Measurements from ENCODE around the gene POU6F2.

POU6F2 gene

DNA sequence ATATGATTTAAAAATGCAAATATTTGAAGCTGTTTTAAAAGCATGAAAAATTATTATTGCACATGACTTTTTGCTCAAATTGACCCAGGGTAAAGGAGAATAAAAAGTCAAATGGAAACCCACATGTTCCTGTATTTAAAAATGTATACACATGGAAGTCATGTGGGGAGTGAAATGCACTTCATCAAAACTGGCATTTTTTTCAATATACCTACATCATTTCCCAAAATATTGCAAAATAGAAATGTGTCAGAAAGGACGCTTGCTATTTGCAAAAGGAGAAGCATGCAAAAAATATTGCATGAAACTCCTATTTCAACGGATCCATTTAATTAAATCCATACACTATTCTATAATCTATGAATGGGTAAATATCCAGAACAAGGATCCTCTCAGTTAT, 117.0 kb downstream of the POU6F2 start:
- Histone ChIP-seq H3K9me3 (ENCODE audit: control insufficient read depth, insufficient read depth, low read depth, low read length) (no peaks in the 10 kb centered on the region), H3K4me3 (ENCODE audit: low read depth, low read length) (no peak overlapping the region), H3K27ac (ENCODE audit: extremely low read depth, low read depth, low read length) (no peak overlapping the region), H3K4me1 (ENCODE audit: control insufficient read depth, insufficient read depth, low read length) (no peaks in the 10 kb centered on the region), H3K36me3 (ENCODE audit: control insufficient read depth in 2 of 2, insufficient read depth in 1 of 2, low read length in 2 of 2) (no peaks in the 10 kb centered on the region)
- ChIA-PET CTCF (interaction anchor here (0.7 kb wide), 1 partner anchor 36 kb away, joined by 3 read pairs; no protein-coding TSS in a partner anchor), POLR2A (interaction anchor here (1.3 kb wide), 1 partner anchor 9 kb away, joined by 5 read pairs; no protein-coding TSS in a partner anchor)
- no peak for TF ChIP-seq ZNF324 (tag by site-specific recombination; IDR thresholded peaks at IDR 0.05)
- TF ChIP-seq, protein P1, sequence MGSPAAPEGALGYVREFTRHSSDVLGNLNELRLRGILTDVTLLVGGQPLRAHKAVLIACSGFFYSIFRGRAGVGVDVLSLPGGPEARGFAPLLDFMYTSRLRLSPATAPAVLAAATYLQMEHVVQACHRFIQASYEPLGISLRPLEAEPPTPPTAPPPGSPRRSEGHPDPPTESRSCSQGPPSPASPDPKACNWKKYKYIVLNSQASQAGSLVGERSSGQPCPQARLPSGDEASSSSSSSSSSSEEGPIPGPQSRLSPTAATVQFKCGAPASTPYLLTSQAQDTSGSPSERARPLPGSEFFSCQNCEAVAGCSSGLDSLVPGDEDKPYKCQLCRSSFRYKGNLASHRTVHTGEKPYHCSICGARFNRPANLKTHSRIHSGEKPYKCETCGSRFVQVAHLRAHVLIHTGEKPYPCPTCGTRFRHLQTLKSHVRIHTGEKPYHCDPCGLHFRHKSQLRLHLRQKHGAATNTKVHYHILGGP (tag by site-specific recombination; IDR thresholded peaks at IDR 0.05) = no peak
- TF ChIP-seq RBAK (tag by site-specific recombination; IDR thresholded peaks at IDR 0.05) = no peak
- TF ChIP-seq ZBTB20 (tag by site-specific recombination; IDR thresholded peaks at IDR 0.05) = no peak
- TF ChIP-seq, protein P2, sequence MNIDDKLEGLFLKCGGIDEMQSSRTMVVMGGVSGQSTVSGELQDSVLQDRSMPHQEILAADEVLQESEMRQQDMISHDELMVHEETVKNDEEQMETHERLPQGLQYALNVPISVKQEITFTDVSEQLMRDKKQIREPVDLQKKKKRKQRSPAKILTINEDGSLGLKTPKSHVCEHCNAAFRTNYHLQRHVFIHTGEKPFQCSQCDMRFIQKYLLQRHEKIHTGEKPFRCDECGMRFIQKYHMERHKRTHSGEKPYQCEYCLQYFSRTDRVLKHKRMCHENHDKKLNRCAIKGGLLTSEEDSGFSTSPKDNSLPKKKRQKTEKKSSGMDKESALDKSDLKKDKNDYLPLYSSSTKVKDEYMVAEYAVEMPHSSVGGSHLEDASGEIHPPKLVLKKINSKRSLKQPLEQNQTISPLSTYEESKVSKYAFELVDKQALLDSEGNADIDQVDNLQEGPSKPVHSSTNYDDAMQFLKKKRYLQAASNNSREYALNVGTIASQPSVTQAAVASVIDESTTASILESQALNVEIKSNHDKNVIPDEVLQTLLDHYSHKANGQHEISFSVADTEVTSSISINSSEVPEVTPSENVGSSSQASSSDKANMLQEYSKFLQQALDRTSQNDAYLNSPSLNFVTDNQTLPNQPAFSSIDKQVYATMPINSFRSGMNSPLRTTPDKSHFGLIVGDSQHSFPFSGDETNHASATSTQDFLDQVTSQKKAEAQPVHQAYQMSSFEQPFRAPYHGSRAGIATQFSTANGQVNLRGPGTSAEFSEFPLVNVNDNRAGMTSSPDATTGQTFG (tag by site-specific recombination; IDR thresholded peaks at IDR 0.05; ENCODE audit: borderline replicate concordance) = no peak
- TF ChIP-seq ZNF366 (tag by site-specific recombination; conservative IDR thresholded peaks at IDR 0.05) = no peak
- TF ChIP-seq, protein P3, sequence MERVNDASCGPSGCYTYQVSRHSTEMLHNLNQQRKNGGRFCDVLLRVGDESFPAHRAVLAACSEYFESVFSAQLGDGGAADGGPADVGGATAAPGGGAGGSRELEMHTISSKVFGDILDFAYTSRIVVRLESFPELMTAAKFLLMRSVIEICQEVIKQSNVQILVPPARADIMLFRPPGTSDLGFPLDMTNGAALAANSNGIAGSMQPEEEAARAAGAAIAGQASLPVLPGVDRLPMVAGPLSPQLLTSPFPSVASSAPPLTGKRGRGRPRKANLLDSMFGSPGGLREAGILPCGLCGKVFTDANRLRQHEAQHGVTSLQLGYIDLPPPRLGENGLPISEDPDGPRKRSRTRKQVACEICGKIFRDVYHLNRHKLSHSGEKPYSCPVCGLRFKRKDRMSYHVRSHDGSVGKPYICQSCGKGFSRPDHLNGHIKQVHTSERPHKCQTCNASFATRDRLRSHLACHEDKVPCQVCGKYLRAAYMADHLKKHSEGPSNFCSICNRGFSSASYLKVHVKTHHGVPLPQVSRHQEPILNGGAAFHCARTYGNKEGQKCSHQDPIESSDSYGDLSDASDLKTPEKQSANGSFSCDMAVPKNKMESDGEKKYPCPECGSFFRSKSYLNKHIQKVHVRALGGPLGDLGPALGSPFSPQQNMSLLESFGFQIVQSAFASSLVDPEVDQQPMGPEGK (tag by site-specific recombination; IDR thresholded peaks at IDR 0.05) = no peak
- TF ChIP-seq ZNF121 (tag by site-specific recombination; IDR thresholded peaks at IDR 0.05) = no peak
- TF ChIP-seq ZNF791 (tag by site-specific recombination; IDR thresholded peaks at IDR 0.05) = no peak
- TF ChIP-seq ZNF664 (tag by site-specific recombination; IDR thresholded peaks at IDR 0.05) = no peak
- TF ChIP-seq ZNF221 (tag by site-specific recombination; IDR thresholded peaks at IDR 0.05; ENCODE audit: borderline replicate concordance) = no peak
- no peak for TF ChIP-seq ZNF112 (tag by site-specific recombination; IDR thresholded peaks at IDR 0.05)
- TF ChIP-seq, protein P4, sequence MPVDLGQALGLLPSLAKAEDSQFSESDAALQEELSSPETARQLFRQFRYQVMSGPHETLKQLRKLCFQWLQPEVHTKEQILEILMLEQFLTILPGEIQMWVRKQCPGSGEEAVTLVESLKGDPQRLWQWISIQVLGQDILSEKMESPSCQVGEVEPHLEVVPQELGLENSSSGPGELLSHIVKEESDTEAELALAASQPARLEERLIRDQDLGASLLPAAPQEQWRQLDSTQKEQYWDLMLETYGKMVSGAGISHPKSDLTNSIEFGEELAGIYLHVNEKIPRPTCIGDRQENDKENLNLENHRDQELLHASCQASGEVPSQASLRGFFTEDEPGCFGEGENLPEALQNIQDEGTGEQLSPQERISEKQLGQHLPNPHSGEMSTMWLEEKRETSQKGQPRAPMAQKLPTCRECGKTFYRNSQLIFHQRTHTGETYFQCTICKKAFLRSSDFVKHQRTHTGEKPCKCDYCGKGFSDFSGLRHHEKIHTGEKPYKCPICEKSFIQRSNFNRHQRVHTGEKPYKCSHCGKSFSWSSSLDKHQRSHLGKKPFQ (tag by site-specific recombination; IDR thresholded peaks at IDR 0.05) = no peak
- no peak for TF ChIP-seq ZNF311 (tag by site-specific recombination; IDR thresholded peaks at IDR 0.05; ENCODE audit: borderline replicate concordance)
- TF ChIP-seq, protein P5, sequence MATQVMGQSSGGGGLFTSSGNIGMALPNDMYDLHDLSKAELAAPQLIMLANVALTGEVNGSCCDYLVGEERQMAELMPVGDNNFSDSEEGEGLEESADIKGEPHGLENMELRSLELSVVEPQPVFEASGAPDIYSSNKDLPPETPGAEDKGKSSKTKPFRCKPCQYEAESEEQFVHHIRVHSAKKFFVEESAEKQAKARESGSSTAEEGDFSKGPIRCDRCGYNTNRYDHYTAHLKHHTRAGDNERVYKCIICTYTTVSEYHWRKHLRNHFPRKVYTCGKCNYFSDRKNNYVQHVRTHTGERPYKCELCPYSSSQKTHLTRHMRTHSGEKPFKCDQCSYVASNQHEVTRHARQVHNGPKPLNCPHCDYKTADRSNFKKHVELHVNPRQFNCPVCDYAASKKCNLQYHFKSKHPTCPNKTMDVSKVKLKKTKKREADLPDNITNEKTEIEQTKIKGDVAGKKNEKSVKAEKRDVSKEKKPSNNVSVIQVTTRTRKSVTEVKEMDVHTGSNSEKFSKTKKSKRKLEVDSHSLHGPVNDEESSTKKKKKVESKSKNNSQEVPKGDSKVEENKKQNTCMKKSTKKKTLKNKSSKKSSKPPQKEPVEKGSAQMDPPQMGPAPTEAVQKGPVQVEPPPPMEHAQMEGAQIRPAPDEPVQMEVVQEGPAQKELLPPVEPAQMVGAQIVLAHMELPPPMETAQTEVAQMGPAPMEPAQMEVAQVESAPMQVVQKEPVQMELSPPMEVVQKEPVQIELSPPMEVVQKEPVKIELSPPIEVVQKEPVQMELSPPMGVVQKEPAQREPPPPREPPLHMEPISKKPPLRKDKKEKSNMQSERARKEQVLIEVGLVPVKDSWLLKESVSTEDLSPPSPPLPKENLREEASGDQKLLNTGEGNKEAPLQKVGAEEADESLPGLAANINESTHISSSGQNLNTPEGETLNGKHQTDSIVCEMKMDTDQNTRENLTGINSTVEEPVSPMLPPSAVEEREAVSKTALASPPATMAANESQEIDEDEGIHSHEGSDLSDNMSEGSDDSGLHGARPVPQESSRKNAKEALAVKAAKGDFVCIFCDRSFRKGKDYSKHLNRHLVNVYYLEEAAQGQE (tag by site-specific recombination; IDR thresholded peaks at IDR 0.05) = no peak
- TF ChIP-seq ZNF701 (tag by site-specific recombination; IDR thresholded peaks at IDR 0.05) = no peak
- TF ChIP-seq ZNF37A (tag by site-specific recombination; IDR thresholded peaks at IDR 0.05) = no peak
- TF ChIP-seq ZNF2 (tag by site-specific recombination; IDR thresholded peaks at IDR 0.05) = no peak
- TF ChIP-seq ZNF114 (tag by site-specific recombination; IDR thresholded peaks at IDR 0.05) = no peak

Measured in HEK293 (cell line).